GM12875 (cell line): Measurements from ENCODE around the gene OR7E24.

Experiments
- H3K4me3 ChIP-seq: one replicate; pipeline ENCODE4 v1.5.1; 2011; ENCODE audit warnings: low read depth, low read length, control low read depth
- TF ChIP-seq, protein P1 (sequence below): IDR thresholded peaks from 2 replicates; pipeline ENCODE4 v1.5.1; 2011; ENCODE audit warnings: low read depth, mild to moderate bottlenecking, control low read depth, inconsistent platforms, low read length, moderate library complexity, borderline replicate concordance; ENCODE audit not compliant: insufficient read depth

OR7E24 gene

DNA sequence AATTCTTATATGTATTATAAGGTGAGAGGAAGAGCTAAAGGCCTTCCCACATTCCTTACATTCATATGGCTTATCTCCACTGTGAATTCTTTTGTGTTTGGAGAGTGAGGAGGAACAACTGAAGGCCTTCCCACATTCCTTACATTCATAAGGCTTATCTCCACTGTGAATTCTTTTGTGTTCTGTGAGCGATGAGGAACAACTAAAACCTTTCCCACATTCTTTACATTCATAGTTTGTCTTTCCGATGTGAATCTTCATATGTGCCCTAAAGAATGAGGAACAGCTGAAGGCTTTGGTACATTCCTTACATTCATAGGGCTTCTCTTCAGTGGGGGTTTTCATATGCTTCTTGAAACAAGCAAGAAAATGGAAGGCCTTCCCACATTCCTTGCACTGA lies 45.6 kb downstream of the OR7E24 start:
- no peak overlapping the region for H3K4me3 ChIP-seq
- TF ChIP-seq, protein P1, sequence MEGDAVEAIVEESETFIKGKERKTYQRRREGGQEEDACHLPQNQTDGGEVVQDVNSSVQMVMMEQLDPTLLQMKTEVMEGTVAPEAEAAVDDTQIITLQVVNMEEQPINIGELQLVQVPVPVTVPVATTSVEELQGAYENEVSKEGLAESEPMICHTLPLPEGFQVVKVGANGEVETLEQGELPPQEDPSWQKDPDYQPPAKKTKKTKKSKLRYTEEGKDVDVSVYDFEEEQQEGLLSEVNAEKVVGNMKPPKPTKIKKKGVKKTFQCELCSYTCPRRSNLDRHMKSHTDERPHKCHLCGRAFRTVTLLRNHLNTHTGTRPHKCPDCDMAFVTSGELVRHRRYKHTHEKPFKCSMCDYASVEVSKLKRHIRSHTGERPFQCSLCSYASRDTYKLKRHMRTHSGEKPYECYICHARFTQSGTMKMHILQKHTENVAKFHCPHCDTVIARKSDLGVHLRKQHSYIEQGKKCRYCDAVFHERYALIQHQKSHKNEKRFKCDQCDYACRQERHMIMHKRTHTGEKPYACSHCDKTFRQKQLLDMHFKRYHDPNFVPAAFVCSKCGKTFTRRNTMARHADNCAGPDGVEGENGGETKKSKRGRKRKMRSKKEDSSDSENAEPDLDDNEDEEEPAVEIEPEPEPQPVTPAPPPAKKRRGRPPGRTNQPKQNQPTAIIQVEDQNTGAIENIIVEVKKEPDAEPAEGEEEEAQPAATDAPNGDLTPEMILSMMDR: no peak
